Esophagus squamous epithelium (tissue), 4 donors: ENCODE data around the gene FXYD5.

Source experiments
- POLR2A ChIP-seq, 4 donors: fragments of 450-650 bp; IDR thresholded peaks; one replicate each; pipeline ENCODE4 v1.6.1; 2017; ENCODE audit warnings: antibody characterized with exemption in 4 of 4, mild to moderate bottlenecking in 4 of 4, moderate library complexity in 3 of 4
- TF ChIP-seq, protein P1 (sequence below), 6 experiments: fragments of 450-650 bp in 4 of 6; fragments of 200-600 bp in 2 of 6; sonication (generic) in 2 of 6; IDR thresholded peaks; one replicate each; pipeline ENCODE4 v1.5.1; 2016 to 2019; ENCODE audit warnings: antibody characterized with exemption in 6 of 6, mild to moderate bottlenecking in 4 of 6, moderate library complexity in 4 of 6

DNA sequence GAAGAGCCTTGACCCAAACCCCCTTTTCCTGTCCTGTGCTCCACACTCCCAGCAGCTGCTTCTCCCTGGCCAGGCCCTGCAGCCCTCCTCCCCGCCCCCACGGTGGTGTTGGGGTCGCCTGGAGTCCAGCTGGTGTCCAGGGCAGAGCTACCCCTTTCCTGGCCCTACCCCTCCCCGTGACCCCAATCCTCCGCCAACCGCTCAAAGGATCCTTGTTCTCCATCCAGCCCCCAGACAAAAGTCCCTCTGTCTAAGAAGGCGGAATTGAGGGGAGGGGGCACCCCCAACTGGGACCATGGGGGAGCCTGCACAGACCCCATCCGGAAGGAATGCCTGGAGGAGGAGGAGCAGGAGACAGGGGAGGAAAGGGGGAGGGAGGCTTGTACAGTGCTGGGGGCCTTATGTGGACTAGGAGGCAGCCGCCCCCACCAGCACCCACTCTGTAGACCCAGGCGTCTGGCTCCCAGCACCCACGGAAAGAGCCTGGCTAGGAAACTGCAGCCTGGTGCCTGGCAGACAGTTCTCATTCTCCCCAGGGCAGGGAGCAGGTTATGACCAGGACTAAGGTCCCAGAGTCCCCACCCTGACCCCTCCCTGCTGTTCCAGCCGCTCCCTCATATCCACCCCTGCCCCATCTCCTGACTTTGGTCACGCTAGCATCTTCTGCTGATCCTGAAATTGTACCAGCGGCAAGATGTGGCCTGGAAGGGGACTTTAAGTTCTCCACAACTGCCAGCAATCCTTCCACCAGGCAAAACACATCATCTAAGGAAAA lies 39.2 kb upstream of the FXYD5 start, which contains the start of gene FXYD3:
- TF ChIP-seq POLR2A (IDR thresholded peaks at IDR 0.05) = peak in 1 of 4 donors; percentile 35
- TF ChIP-seq, protein P1, sequence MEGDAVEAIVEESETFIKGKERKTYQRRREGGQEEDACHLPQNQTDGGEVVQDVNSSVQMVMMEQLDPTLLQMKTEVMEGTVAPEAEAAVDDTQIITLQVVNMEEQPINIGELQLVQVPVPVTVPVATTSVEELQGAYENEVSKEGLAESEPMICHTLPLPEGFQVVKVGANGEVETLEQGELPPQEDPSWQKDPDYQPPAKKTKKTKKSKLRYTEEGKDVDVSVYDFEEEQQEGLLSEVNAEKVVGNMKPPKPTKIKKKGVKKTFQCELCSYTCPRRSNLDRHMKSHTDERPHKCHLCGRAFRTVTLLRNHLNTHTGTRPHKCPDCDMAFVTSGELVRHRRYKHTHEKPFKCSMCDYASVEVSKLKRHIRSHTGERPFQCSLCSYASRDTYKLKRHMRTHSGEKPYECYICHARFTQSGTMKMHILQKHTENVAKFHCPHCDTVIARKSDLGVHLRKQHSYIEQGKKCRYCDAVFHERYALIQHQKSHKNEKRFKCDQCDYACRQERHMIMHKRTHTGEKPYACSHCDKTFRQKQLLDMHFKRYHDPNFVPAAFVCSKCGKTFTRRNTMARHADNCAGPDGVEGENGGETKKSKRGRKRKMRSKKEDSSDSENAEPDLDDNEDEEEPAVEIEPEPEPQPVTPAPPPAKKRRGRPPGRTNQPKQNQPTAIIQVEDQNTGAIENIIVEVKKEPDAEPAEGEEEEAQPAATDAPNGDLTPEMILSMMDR (IDR thresholded peaks at IDR 0.05) = no peak
